Colonic mucosa (tissue), 4 donors: Measurements from ENCODE around the gene FARS2. TPM values are rescaled to one million over a fixed set of nuclear protein-coding genes. Genes with fewer than 3 reads are reported as not detected.

Experiments used
- DNase-seq: peaks from one replicate; pipeline ENCODE4 v3.0.0-alpha.2; 2020
- H3K27ac ChIP-seq: fragments of 200-600 bp; one replicate; pipeline ENCODE4 v1.8.0; 2021
- H3K27me3 ChIP-seq: fragments of 200-600 bp; one replicate; pipeline ENCODE4 v1.8.0; 2021
- H3K36me3 ChIP-seq: fragments of 200-600 bp; one replicate; pipeline ENCODE4 v1.8.0; 2021
- H3K4me1 ChIP-seq: fragments of 200-600 bp; one replicate; pipeline ENCODE4 v1.8.0; 2021; ENCODE audit warnings: mild to moderate bottlenecking
- H3K4me3 ChIP-seq: fragments of 200-600 bp; one replicate; pipeline ENCODE4 v1.8.0; 2021
- H3K9ac ChIP-seq, 2 donors: one replicate each; pipeline ENCODE4 v1.7.0; 2013; ENCODE audit warnings: control low read depth in 2 of 2, low read depth in 2 of 2, low read length in 2 of 2
- H3K9me3 ChIP-seq: fragments of 200-600 bp; one replicate; pipeline ENCODE4 v1.8.0; 2021
- CTCF ChIP-seq: fragments of 200-600 bp; IDR thresholded peaks from one replicate; pipeline ENCODE4 v1.8.0; 2022; ENCODE audit warnings: antibody characterized with exemption, mild to moderate bottlenecking
- intact Hi-C: fragments of 100-400 bp; cut with DNase I; formaldehyde crosslinking; loops from one replicate; pipeline ENCODE4 v1.14.1; 2022
- total RNA-seq, 2 donors: library from RNA; stranded (reverse); fragmentation: NEBNext Ultra II Directional in 1 of 2; extraction: Animal tissue kit (Norgen Biotek cat#: 25700) in 1 of 2; gene quantifications; one replicate each; pipeline ENCODE4 v1.2.1, GENCODE V29; 2021
- donor health status: healthy.
- donor health status: DM: no; HTN: no; CAD: no.
- donor health status: DM: no; HTN: no; CAD: no.

FARS2 gene
- total RNA-seq, 2 donors from 2014 or later: 14.7 to 23.0 TPM

DNA sequence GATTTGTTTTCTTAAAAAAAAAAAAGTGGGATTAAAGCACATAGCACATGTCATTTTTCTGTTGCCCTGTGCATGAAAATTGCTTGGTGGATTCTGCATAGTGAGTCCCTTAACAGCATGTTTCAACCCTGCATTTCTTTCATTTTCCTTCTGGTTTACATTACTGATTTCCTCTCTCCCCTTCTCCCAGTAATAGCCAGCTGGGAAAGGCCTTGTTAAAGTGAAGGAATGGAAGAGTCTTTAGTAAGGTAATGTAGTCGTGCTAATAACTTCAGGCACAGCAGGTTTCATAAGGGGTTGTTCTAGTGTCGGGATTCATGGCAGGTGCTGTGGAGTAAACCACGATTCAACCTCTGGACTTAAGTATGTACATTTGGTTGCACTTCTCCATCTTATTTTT lies 202.4 kb downstream of the FARS2 start:
- Histone ChIP-seq H3K9me3 (no peaks in the 10 kb centered on the region), H3K4me1 (no peaks in the 10 kb centered on the region), H3K27me3 (no peaks in the 10 kb centered on the region), H3K9ac (no peak overlapping the region), H3K27ac (no peak overlapping the region), H3K4me3 (no peak overlapping the region), H3K36me3 (no peaks in the 10 kb centered on the region)
- intact Hi-C loops: no loop called here
- DNase-seq: no peak
- TF ChIP-seq CTCF: no peak

GRCh38 chr6:5464099-5464885 lies 203.0 kb downstream of the FARS2 start:
- Histone ChIP-seq H3K27ac (no peak overlapping the region), H3K9me3 (no peaks in the 10 kb centered on the region), H3K9ac (no peak overlapping the region), H3K4me3 (no peak overlapping the region), H3K36me3 (no peaks in the 10 kb centered on the region), H3K4me1 (no peaks in the 10 kb centered on the region), H3K27me3 (no peaks in the 10 kb centered on the region)
- no peak for TF ChIP-seq CTCF
- DNase-seq: no peak
- intact Hi-C loops: no loop called here

DNA sequence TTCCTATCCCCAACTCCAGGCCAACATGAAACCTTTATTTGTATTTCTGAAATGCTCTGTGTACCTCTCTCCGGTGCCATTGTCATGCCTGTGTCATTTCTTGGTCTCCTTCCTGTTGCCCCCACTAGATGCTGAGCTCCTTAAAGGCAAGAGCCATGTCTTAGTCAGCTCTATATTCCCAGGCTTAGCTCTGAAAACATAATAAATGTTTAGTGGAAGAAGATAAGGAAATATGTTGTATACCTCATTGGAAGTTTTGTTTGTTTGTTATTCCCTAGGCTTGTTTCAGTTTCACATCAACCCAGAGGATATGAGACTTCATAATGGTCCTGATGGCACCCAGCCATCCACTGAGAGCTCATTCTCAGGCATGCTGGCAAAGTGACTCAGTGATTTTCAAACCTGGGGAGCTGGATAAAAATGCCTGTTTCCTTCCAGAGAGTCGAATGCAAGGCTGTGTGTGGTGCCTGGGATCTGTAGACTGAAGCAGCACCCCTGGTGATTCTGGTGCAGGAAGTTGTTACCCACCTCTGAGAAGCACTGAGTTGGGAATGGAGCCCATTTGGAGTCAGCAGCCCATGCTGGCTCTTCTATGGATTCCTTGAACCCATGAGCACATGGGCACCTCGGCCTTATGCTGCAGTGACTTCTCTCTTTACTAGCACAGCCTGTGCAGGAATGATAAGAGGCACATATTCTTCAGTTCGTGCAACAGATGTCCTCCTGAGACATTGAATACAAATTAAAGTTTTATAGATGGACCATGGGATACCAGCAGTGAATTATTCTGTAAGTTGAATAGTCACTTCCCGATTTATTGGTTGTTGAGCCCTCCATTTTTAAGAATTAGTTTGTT lies 205.2 kb downstream of the FARS2 start:
- Histone ChIP-seq H3K9me3 (no peaks in the 10 kb centered on the region), H3K4me3 (no peak overlapping the region), H3K9ac (no peak overlapping the region), H3K4me1 (no peaks in the 10 kb centered on the region), H3K27ac (no peak overlapping the region), H3K27me3 (no peaks in the 10 kb centered on the region), H3K36me3 (no peaks in the 10 kb centered on the region)
- no peak for TF ChIP-seq CTCF
- no peak for DNase-seq
- intact Hi-C loops: no loop called here

- no peak for DNase-seq
- no peak overlapping the region for H3K27ac ChIP-seq
- no peak for TF ChIP-seq CTCF
- H3K4me1 ChIP-seq: no peaks in the 10 kb centered on the region
- H3K4me3 ChIP-seq: no peak overlapping the region
- intact Hi-C loops: no loop called here
- H3K9ac ChIP-seq: no peak overlapping the region
- no peaks in the 10 kb centered on the region for H3K9me3 ChIP-seq
- no peaks in the 10 kb centered on the region for H3K27me3 ChIP-seq
- no peaks in the 10 kb centered on the region for H3K36me3 ChIP-seq
These were observed 207.3 kb downstream of the FARS2 start for GRCh38 chr6:5468586-5468985.

DNA sequence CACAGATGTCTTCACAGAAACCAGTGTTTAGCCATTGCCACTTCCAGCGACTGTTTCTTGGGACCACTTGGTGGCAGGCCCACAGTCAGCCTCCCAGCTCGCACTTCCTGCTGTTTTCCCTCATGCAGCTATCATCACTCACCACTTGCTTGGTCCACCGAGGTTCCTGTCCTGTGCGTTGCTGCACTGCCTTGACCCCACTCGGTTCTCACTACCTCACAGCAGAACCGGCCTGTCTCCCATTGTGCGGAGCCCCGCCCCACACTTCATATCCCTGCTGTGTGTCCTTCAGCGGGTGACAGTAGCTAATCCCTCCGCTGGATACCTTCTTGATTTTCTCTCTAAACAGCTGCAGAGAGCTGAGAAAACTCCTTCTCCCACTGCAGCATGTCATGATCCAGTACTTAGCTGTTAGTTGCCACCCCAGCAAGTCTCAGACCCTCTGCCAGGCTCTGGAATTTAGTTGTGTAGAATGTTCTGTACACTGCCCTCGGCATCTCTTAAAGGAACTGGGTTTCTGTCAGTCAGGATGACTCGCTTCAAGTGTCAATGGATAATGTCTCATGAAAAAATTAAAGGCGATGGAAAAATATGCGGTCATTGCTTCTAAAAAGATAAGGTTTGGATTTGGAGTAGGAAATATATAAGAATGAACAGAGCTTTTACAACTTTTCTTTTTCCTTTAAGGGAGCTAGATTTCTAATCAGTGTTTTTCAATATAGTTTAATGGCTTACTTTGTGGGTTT lies 208.0 kb downstream of the FARS2 start:
- TF ChIP-seq CTCF: no peak
- intact Hi-C loops: no loop called here

More for the DNA sequence above, 208.0 kb downstream of the FARS2 start:
- Histone ChIP-seq H3K27ac (no peak overlapping the region), H3K4me3 (no peak overlapping the region), H3K4me1 (no peaks in the 10 kb centered on the region), H3K36me3 (no peaks in the 10 kb centered on the region), H3K9me3 (no peaks in the 10 kb centered on the region), H3K27me3 (no peaks in the 10 kb centered on the region), H3K9ac (no peak overlapping the region)
- DNase-seq: no peak
